NB4 (cell line): ENCODE measurements around the gene PSMD13.

ENCODE experiments used
- DNase-seq: peaks from one replicate; pipeline ENCODE4 v3.0.0; 2010; ENCODE audit warnings: low read depth
- H3K4me3 ChIP-seq: one replicate; pipeline ENCODE4 v1.5.1; 2011; ENCODE audit warnings: mild to moderate bottlenecking, low read depth, low read length, moderate library complexity
- CTCF ChIP-seq: IDR thresholded peaks from one replicate; pipeline ENCODE4 v1.5.1; 2012; ENCODE audit warnings: low read depth, low read length
- MAX ChIP-seq: IDR thresholded peaks from 2 replicates; pipeline ENCODE4 v1.6.1; 2011; ENCODE audit warnings: low read depth, low read length
- MYC ChIP-seq: IDR thresholded peaks from 2 replicates; pipeline ENCODE4 v1.6.1; 2011; ENCODE audit warnings: low read depth, low read length
- POLR2A ChIP-seq: IDR thresholded peaks from 2 replicates; pipeline ENCODE4 v1.6.1; 2011; ENCODE audit warnings: mild to moderate bottlenecking; ENCODE audit not compliant: insufficient read length; ENCODE audit errors: extremely low read depth

PSMD13 gene

GRCh38 chr11:291281-292210 is 54.8 kb downstream of the PSMD13 start:
- no peak for TF ChIP-seq MAX
- TF ChIP-seq CTCF = no peak
- no peak for TF ChIP-seq MYC
- no peak for TF ChIP-seq POLR2A
- no peak for DNase-seq
- no peak overlapping the region for H3K4me3 ChIP-seq

- TF ChIP-seq MYC = no peak
- no peak for TF ChIP-seq CTCF
- TF ChIP-seq POLR2A = no peak
- no peak for TF ChIP-seq MAX
- DNase-seq = no peak
- no peak overlapping the region for H3K4me3 ChIP-seq
Observed at GRCh38 chr11:292211-293121, 55.7 kb downstream of the PSMD13 start.

- no peak for TF ChIP-seq POLR2A
- TF ChIP-seq MAX = no peak
- TF ChIP-seq MYC = no peak
- no peak for TF ChIP-seq CTCF
- no peak for DNase-seq
- H3K4me3 ChIP-seq = no peak overlapping the region
Observed at GRCh38 chr11:293271-293851, 56.6 kb downstream of the PSMD13 start.

GRCh38 chr11:293852-294661 is 57.3 kb downstream of the PSMD13 start:
- DNase-seq = no peak
- TF ChIP-seq MAX = no peak
- no peak for TF ChIP-seq POLR2A
- no peak for TF ChIP-seq CTCF
- TF ChIP-seq MYC = no peak
- H3K4me3 ChIP-seq = no peak overlapping the region

GRCh38 chr11:294780-295179 is 58.0 kb downstream of the PSMD13 start:
- no peak overlapping the region for H3K4me3 ChIP-seq
- TF ChIP-seq MYC (no peak), POLR2A (no peak), CTCF (no peak), MAX (no peak)
- DNase-seq = no peak
